Measurements from ENCODE around the gene NTMT2.

The NTMT2 gene

DNA sequence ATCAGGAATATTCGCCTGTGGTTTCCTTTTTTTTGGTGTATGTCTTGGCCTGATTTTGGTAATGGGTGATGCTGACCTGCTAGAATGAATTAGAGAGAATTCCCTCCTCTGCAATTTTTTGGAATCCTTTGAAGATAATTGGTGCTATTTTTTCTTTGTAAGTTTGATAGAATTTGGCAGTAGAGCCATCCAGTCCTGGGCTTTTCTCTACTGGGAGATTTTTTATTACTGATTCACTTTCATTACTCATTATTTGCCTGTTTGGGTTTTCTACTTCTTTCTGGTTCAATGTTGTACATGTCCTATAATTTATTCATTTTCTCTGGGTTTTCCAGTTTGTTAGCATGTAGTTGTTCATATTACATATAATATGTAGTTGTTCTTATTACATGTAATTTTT is 48.7 kb downstream of the NTMT2 start:
- no peak for DNase-seq (ENCODE audit: extremely low read depth, insufficient read length)
- Histone ChIP-seq H3K36me3 (ENCODE audit: control insufficient read depth, insufficient read depth, low read length) (no peaks in the 10 kb centered on the region), H3K4me3 (replicated peaks; ENCODE audit: low read depth, low read length) (no peak overlapping the region), H3K27me3 (replicated peaks; ENCODE audit: control insufficient read depth, insufficient read depth, low read length) (no peaks in the 10 kb centered on the region; the same call in 1 of the 2 replicates)
- TF ChIP-seq, protein P1, sequence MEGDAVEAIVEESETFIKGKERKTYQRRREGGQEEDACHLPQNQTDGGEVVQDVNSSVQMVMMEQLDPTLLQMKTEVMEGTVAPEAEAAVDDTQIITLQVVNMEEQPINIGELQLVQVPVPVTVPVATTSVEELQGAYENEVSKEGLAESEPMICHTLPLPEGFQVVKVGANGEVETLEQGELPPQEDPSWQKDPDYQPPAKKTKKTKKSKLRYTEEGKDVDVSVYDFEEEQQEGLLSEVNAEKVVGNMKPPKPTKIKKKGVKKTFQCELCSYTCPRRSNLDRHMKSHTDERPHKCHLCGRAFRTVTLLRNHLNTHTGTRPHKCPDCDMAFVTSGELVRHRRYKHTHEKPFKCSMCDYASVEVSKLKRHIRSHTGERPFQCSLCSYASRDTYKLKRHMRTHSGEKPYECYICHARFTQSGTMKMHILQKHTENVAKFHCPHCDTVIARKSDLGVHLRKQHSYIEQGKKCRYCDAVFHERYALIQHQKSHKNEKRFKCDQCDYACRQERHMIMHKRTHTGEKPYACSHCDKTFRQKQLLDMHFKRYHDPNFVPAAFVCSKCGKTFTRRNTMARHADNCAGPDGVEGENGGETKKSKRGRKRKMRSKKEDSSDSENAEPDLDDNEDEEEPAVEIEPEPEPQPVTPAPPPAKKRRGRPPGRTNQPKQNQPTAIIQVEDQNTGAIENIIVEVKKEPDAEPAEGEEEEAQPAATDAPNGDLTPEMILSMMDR (IDR thresholded peaks at IDR 0.05; ENCODE audit: insufficient read depth, low read length, poor library complexity, severe bottlenecking), result no peak

DNA sequence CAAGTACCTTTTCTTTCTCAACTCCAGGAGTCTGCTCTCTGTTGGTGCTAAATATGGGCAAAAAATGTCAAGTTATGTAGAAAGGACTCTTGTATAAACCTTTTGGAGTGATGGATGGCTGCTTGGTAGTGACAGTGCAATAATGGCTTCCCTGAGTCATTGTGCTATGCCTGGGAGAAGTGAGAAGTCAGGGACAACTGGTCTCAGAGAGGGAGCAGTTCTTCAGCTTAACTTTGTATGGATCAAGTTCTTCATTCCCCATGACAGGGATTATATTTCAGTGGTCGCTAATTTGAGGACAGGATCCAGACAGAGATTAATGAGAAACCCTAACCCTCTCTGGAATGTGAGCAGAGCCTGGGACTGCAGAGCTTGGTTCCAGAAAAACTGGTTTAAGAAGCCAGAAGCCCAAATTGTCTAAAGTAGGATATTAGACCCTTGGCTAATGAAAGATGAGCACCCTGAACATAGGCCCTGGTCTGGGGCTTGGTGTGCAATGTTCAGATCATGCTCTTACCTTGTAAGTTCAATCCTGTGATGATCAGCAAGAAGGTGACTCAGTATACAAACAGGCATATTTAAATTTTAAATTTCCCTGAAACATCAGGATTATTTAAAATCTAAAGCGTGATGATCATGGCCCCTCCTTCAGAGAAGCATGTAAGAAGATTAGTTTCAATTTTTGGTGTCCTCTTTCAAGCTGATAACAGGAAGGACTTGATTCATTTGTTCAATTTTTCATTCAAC is 50.9 kb downstream of the NTMT2 start:
- no peaks in the 10 kb centered on the region for H3K36me3 ChIP-seq (ENCODE audit: control insufficient read depth, insufficient read depth, low read length)
- H3K27me3 ChIP-seq (replicated peaks; ENCODE audit: control insufficient read depth, insufficient read depth, low read length), result no peaks in the 10 kb centered on the region; the same call in 1 of the 2 replicates
- TF ChIP-seq, protein P1 (IDR thresholded peaks at IDR 0.05; ENCODE audit: insufficient read depth, low read length, poor library complexity, severe bottlenecking), result no peak
- DNase-seq (ENCODE audit: extremely low read depth, insufficient read length), result no peak
- no peak overlapping the region for H3K4me3 ChIP-seq (replicated peaks; ENCODE audit: low read depth, low read length)

DNA sequence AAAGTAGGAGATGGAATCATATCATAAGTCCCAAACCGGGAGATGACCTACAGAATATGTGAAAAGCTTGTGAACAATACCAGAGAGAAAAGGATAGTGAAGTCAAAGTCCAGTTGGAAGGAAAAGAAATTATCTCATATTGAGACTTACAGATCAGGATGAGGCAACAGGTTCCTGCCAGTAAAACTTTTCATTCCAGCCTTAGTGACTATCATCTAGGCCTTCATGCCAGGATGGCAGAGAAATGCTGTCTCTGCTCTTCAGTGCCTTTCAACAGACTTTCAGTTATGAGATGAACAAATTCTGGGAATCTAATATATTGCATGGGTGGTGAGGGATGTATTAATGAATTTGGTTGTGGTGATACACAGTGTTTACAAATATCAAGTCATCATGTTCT is 52.3 kb downstream of the NTMT2 start:
- TF ChIP-seq, protein P1 (IDR thresholded peaks at IDR 0.05; ENCODE audit: insufficient read depth, low read length, poor library complexity, severe bottlenecking), result no peak

DNA sequence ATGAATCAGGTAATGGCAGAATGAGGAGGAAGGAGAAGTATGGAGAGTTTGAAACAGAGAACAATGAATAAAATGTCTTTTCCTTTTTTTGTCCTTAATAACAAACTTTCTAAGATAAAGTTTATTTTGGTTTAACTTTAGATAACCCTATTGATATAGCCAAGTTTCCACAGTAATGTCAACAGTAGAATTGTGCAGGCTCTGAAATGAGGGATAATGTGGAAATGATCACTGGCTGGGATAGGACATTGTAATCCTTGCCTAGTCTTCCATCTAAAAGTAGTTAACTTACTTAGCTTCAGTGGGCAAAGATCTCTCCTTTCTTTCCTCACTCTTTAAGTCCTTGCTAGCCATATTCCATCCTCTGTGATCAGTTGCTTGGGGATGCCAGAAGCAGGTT is 52.8 kb downstream of the NTMT2 start:
- H3K36me3 ChIP-seq (ENCODE audit: control insufficient read depth, insufficient read depth, low read length), result no peaks in the 10 kb centered on the region
- H3K27me3 ChIP-seq (replicated peaks; ENCODE audit: control insufficient read depth, insufficient read depth, low read length), result no peaks in the 10 kb centered on the region; the same call in 1 of the 2 replicates
- TF ChIP-seq, protein P1 (IDR thresholded peaks at IDR 0.05; ENCODE audit: insufficient read depth, low read length, poor library complexity, severe bottlenecking), result no peak
- no peak for DNase-seq (ENCODE audit: extremely low read depth, insufficient read length)
- no peak overlapping the region for H3K4me3 ChIP-seq (replicated peaks; ENCODE audit: low read depth, low read length)

More for the DNA sequence above, 52.3 kb downstream of the NTMT2 start:
- Histone ChIP-seq H3K4me3 (replicated peaks; ENCODE audit: low read depth, low read length) (no peak overlapping the region), H3K36me3 (ENCODE audit: control insufficient read depth, insufficient read depth, low read length) (no peaks in the 10 kb centered on the region), H3K27me3 (replicated peaks; ENCODE audit: control insufficient read depth, insufficient read depth, low read length) (no peaks in the 10 kb centered on the region; the same call in 1 of the 2 replicates)
- no peak for DNase-seq (ENCODE audit: extremely low read depth, insufficient read length)

DNA sequence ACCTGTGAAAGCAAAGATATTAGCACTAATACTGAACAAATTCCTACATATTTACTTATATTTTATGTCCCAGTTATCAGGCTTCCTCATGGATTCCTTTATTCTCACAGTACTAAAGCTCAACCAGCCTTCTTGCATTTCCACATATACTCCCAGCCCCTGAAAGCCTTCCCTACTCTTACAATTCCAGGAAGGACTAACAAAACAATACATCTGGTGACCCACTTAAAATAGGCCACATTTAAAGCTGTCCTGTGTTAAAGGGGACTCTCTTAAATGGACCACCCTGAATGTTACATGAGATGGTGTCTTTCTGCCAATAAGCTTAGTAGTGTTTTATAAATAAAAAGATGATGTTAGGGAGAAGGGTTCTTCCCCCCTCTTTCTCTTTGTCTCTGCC is 54.4 kb downstream of the NTMT2 start:
- no peaks in the 10 kb centered on the region; the same call in 1 of the 2 replicates for H3K27me3 ChIP-seq (replicated peaks; ENCODE audit: control insufficient read depth, insufficient read depth, low read length)
- no peaks in the 10 kb centered on the region for H3K36me3 ChIP-seq (ENCODE audit: control insufficient read depth, insufficient read depth, low read length)
- no peak overlapping the region for H3K4me3 ChIP-seq (replicated peaks; ENCODE audit: low read depth, low read length)
- TF ChIP-seq, protein P1 (IDR thresholded peaks at IDR 0.05; ENCODE audit: insufficient read depth, low read length, poor library complexity, severe bottlenecking), result no peak
- DNase-seq (ENCODE audit: extremely low read depth, insufficient read length), result no peak

Measured in GM06990 (cell line).